Measurements from ENCODE around the gene MSI1.

GRCh38 chr12:120361506-120362208 lies 7.3 kb downstream of the MSI1 start:
- TF ChIP-seq POLR2A (IDR thresholded peaks at IDR 0.05; ENCODE audit: borderline replicate concordance, extremely low read depth, insufficient read depth, insufficient read length) (no peak), RAD21 (IDR thresholded peaks at IDR 0.05; ENCODE audit: low read depth) (no peak), EZH2phosphoT487 (IDR thresholded peaks at IDR 0.05; ENCODE audit: borderline replicate concordance) (no peak)
- TF ChIP-seq, protein P1, sequence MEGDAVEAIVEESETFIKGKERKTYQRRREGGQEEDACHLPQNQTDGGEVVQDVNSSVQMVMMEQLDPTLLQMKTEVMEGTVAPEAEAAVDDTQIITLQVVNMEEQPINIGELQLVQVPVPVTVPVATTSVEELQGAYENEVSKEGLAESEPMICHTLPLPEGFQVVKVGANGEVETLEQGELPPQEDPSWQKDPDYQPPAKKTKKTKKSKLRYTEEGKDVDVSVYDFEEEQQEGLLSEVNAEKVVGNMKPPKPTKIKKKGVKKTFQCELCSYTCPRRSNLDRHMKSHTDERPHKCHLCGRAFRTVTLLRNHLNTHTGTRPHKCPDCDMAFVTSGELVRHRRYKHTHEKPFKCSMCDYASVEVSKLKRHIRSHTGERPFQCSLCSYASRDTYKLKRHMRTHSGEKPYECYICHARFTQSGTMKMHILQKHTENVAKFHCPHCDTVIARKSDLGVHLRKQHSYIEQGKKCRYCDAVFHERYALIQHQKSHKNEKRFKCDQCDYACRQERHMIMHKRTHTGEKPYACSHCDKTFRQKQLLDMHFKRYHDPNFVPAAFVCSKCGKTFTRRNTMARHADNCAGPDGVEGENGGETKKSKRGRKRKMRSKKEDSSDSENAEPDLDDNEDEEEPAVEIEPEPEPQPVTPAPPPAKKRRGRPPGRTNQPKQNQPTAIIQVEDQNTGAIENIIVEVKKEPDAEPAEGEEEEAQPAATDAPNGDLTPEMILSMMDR (IDR thresholded peaks at IDR 0.05 in 2 of 3, conservative IDR thresholded peaks at IDR 0.05 in 1 of 3; ENCODE audit: borderline replicate concordance in 1 of 3, insufficient read depth in 1 of 3, low read depth in 2 of 3, low read length in 2 of 3): no peak
